ENCODE results near the gene SYNPR.

DNA sequence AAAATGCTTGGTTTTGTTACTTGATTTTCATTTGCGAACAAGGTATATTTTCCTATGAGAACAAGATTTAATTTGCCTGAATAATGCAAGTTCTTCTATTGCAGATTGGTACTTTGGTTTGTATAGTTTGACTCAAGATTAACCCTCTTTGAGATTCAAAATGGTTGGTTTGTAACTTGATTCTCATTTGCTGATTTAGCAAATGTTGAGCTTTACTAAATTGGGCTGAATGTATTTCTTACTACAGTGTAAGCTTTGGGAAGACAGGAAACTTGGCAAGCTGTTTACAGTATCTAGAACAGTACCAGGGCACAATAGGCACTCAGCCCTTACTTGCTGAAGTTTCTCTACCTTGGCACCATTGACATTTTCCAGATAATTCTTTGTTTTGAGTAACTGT is 3.7 kb upstream of the SYNPR start:
- TF ChIP-seq, protein P1, sequence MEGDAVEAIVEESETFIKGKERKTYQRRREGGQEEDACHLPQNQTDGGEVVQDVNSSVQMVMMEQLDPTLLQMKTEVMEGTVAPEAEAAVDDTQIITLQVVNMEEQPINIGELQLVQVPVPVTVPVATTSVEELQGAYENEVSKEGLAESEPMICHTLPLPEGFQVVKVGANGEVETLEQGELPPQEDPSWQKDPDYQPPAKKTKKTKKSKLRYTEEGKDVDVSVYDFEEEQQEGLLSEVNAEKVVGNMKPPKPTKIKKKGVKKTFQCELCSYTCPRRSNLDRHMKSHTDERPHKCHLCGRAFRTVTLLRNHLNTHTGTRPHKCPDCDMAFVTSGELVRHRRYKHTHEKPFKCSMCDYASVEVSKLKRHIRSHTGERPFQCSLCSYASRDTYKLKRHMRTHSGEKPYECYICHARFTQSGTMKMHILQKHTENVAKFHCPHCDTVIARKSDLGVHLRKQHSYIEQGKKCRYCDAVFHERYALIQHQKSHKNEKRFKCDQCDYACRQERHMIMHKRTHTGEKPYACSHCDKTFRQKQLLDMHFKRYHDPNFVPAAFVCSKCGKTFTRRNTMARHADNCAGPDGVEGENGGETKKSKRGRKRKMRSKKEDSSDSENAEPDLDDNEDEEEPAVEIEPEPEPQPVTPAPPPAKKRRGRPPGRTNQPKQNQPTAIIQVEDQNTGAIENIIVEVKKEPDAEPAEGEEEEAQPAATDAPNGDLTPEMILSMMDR (IDR thresholded peaks at IDR 0.05): no peak
- TF ChIP-seq CREB1 (CRISPR knock-in tag; IDR thresholded peaks at IDR 0.05) (no peak), NFYB (CRISPR knock-in tag; conservative IDR thresholded peaks at IDR 0.05; ENCODE audit: low read depth) (no peak), NR2C2 (CRISPR knock-in tag; IDR thresholded peaks at IDR 0.05) (no peak), ZNF219 (CRISPR knock-in tag; IDR thresholded peaks at IDR 0.05; ENCODE audit: borderline replicate concordance) (no peak), MYBL2 (CRISPR knock-in tag; IDR thresholded peaks at IDR 0.05) (no peak), CREM (CRISPR knock-in tag; IDR thresholded peaks at IDR 0.05) (no peak), ZNF671 (CRISPR knock-in tag; IDR thresholded peaks at IDR 0.05) (no peak)
- TF ChIP-seq, protein P2, sequence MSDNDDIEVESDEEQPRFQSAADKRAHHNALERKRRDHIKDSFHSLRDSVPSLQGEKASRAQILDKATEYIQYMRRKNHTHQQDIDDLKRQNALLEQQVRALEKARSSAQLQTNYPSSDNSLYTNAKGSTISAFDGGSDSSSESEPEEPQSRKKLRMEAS (CRISPR knock-in tag; IDR thresholded peaks at IDR 0.05): no peak
- TF ChIP-seq, protein P3, sequence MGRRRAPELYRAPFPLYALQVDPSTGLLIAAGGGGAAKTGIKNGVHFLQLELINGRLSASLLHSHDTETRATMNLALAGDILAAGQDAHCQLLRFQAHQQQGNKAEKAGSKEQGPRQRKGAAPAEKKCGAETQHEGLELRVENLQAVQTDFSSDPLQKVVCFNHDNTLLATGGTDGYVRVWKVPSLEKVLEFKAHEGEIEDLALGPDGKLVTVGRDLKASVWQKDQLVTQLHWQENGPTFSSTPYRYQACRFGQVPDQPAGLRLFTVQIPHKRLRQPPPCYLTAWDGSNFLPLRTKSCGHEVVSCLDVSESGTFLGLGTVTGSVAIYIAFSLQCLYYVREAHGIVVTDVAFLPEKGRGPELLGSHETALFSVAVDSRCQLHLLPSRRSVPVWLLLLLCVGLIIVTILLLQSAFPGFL (CRISPR knock-in tag; IDR thresholded peaks at IDR 0.05; ENCODE audit: borderline replicate concordance): no peak
- TF ChIP-seq, protein P4, sequence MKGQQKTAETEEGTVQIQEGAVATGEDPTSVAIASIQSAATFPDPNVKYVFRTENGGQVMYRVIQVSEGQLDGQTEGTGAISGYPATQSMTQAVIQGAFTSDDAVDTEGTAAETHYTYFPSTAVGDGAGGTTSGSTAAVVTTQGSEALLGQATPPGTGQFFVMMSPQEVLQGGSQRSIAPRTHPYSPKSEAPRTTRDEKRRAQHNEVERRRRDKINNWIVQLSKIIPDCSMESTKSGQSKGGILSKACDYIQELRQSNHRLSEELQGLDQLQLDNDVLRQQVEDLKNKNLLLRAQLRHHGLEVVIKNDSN (CRISPR knock-in tag; IDR thresholded peaks at IDR 0.05): no peak
- TF ChIP-seq, protein P5, sequence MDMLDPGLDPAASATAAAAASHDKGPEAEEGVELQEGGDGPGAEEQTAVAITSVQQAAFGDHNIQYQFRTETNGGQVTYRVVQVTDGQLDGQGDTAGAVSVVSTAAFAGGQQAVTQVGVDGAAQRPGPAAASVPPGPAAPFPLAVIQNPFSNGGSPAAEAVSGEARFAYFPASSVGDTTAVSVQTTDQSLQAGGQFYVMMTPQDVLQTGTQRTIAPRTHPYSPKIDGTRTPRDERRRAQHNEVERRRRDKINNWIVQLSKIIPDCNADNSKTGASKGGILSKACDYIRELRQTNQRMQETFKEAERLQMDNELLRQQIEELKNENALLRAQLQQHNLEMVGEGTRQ (CRISPR knock-in tag; IDR thresholded peaks at IDR 0.05): no peak
- TF ChIP-seq, protein P6, sequence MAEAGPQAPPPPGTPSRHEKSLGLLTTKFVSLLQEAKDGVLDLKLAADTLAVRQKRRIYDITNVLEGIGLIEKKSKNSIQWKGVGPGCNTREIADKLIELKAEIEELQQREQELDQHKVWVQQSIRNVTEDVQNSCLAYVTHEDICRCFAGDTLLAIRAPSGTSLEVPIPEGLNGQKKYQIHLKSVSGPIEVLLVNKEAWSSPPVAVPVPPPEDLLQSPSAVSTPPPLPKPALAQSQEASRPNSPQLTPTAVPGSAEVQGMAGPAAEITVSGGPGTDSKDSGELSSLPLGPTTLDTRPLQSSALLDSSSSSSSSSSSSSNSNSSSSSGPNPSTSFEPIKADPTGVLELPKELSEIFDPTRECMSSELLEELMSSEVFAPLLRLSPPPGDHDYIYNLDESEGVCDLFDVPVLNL (CRISPR knock-in tag; IDR thresholded peaks at IDR 0.05; ENCODE audit: borderline replicate concordance, low read depth): no peak

Data from WTC11 (cell line).